WTC11 (cell line): ENCODE results near the gene ITPR3. TPM values are rescaled to one million over a fixed set of nuclear protein-coding genes. Genes with fewer than 3 reads are reported as not detected.

Source experiments
- ATAC-seq: fragments of 200-7000 bp; cut with Tn5 transposase; 2 replicates; pipeline ENCODE4 v1.10.0; 2021; ENCODE audit warnings: mild to moderate bottlenecking, moderate library complexity
- CTCF ChIA-PET: fragments of 300-600 bp; sonication (Branson Sonifier 250); formaldehyde crosslinking; loops from one replicate; lab custom pipeline; 2021; ENCODE audit warnings: antibody characterized with exemption; lab: Charles Lee
- POLR2A ChIA-PET: fragments of 350-600 bp; sonication (Branson Sonifier 250); formaldehyde crosslinking; loops from one replicate; lab custom pipeline; 2021; ENCODE audit warnings: antibody characterized with exemption; lab: Charles Lee
- DNase-seq: peaks from one replicate; pipeline ENCODE4 v3.0.0; 2021; ENCODE audit warnings: low spot score
- H3K27ac Mint-ChIP-seq: 2 replicates; pipeline ENCODE4 v1.8.0; 2021; ENCODE audit warnings: mixed read lengths
- H3K27me3 Mint-ChIP-seq: 2 replicates; pipeline ENCODE4 v1.8.0; 2021; ENCODE audit warnings: low read depth, mild to moderate bottlenecking, moderate library complexity, mixed read lengths
- H3K36me3 Mint-ChIP-seq: 2 replicates; pipeline ENCODE4 v1.8.0; 2021; ENCODE audit warnings: mixed read lengths
- H3K4me1 Mint-ChIP-seq: 2 replicates; pipeline ENCODE4 v1.8.0; 2022; ENCODE audit warnings: mixed read lengths
- H3K4me3 Mint-ChIP-seq: 2 replicates; pipeline ENCODE4 v1.8.0; 2021; ENCODE audit warnings: mild to moderate bottlenecking, moderate library complexity, mixed read lengths
- H3K9me3 Mint-ChIP-seq: 2 replicates; pipeline ENCODE4 v1.8.0; 2021; ENCODE audit warnings: mixed read lengths
- ATF1 ChIP-seq: sonication (generic); formaldehyde crosslinking; IDR thresholded peaks from 2 replicates; pipeline ENCODE4 v1.8.1; 2023; ENCODE audit warnings: mild to moderate bottlenecking, moderate library complexity, missing genetic modification reagents
- CREM ChIP-seq: sonication (generic); formaldehyde crosslinking; IDR thresholded peaks from 2 replicates; pipeline ENCODE4 v1.8.1; 2022; ENCODE audit warnings: mild to moderate bottlenecking, missing genetic modification reagents, moderate library complexity
- ELF4 ChIP-seq: sonication (generic); formaldehyde crosslinking; IDR thresholded peaks from 2 replicates; pipeline ENCODE4 v1.8.1; 2022; ENCODE audit warnings: low read depth, mild to moderate bottlenecking, moderate library complexity, missing genetic modification reagents
- EMX1 ChIP-seq: fragments of 250-450 bp; sonication (Bioruptor Pico); IDR thresholded peaks from 2 replicates; pipeline ENCODE4 v1.8.0; 2021; ENCODE audit warnings: mild to moderate bottlenecking
- FOXP1 ChIP-seq: sonication (generic); formaldehyde crosslinking; IDR thresholded peaks from 2 replicates; pipeline ENCODE4 v1.8.0; 2022; ENCODE audit warnings: missing genetic modification reagents, mild to moderate bottlenecking, moderate library complexity, borderline replicate concordance
- MAX ChIP-seq: sonication (generic); formaldehyde crosslinking; IDR thresholded peaks from 2 replicates; pipeline ENCODE4 v1.8.0; 2022; ENCODE audit warnings: mild to moderate bottlenecking, missing genetic modification reagents
- MXD4 ChIP-seq: fragments of 250-450 bp; sonication (Bioruptor Pico); IDR thresholded peaks from 2 replicates; pipeline ENCODE4 v1.8.0; 2021; ENCODE audit warnings: mild to moderate bottlenecking, moderate library complexity, borderline replicate concordance
- NFE2L1 ChIP-seq: sonication (generic); formaldehyde crosslinking; IDR thresholded peaks from 2 replicates; pipeline ENCODE4 v1.8.1; 2023; ENCODE audit warnings: missing genetic modification reagents
- OVOL2 ChIP-seq: fragments of 250-450 bp; sonication (Bioruptor Pico); IDR thresholded peaks from 2 replicates; pipeline ENCODE4 v1.9.0; 2021; ENCODE audit warnings: mild to moderate bottlenecking, borderline replicate concordance
- PREB ChIP-seq: sonication (generic); formaldehyde crosslinking; IDR thresholded peaks from 2 replicates; pipeline ENCODE4 v1.8.1; 2022; ENCODE audit warnings: mild to moderate bottlenecking, missing genetic modification reagents, moderate library complexity, borderline replicate concordance
- PRRX2 ChIP-seq: fragments of 250-450 bp; sonication (Bioruptor Pico); IDR thresholded peaks from 2 replicates; pipeline ENCODE4 v1.8.0; 2021; ENCODE audit warnings: mild to moderate bottlenecking
- RORB ChIP-seq: fragments of 250-450 bp; sonication (Bioruptor Pico); IDR thresholded peaks from 2 replicates; pipeline ENCODE4 v1.9.0; 2021; ENCODE audit warnings: mild to moderate bottlenecking
- SMAD4 ChIP-seq: sonication (generic); formaldehyde crosslinking; IDR thresholded peaks from 2 replicates; pipeline ENCODE4 v1.8.0; 2022; ENCODE audit warnings: mild to moderate bottlenecking, missing genetic modification reagents
- SOX15 ChIP-seq: fragments of 250-450 bp; sonication (Bioruptor Pico); IDR thresholded peaks from 2 replicates; pipeline ENCODE4 v1.9.0; 2021; ENCODE audit warnings: mild to moderate bottlenecking
- TEAD4 ChIP-seq: sonication (generic); formaldehyde crosslinking; IDR thresholded peaks from 2 replicates; pipeline ENCODE4 v1.8.0; 2022; ENCODE audit warnings: mild to moderate bottlenecking, missing genetic modification reagents
- ZNF219 ChIP-seq: sonication (generic); formaldehyde crosslinking; IDR thresholded peaks from 2 replicates; pipeline ENCODE4 v1.8.0; 2023; ENCODE audit warnings: missing genetic modification reagents, mild to moderate bottlenecking, borderline replicate concordance
- ZNF232 ChIP-seq: sonication (generic); formaldehyde crosslinking; IDR thresholded peaks from 2 replicates; pipeline ENCODE4 v1.8.0; 2022; ENCODE audit warnings: mild to moderate bottlenecking, missing genetic modification reagents
- ZNF281 ChIP-seq: sonication (generic); formaldehyde crosslinking; IDR thresholded peaks from 2 replicates; pipeline ENCODE4 v1.8.0; 2023; ENCODE audit warnings: mild to moderate bottlenecking, missing genetic modification reagents
- ZNF396 ChIP-seq: fragments of 250-450 bp; sonication (Bioruptor Pico); IDR thresholded peaks from 2 replicates; pipeline ENCODE4 v1.8.0; 2021; ENCODE audit warnings: mild to moderate bottlenecking, moderate library complexity, borderline replicate concordance
- ZNF423 ChIP-seq: fragments of 250-450 bp; sonication (Bioruptor Pico); IDR thresholded peaks from 2 replicates; pipeline ENCODE4 v2.1.2; 2022; ENCODE audit warnings: mild to moderate bottlenecking, moderate library complexity
- total RNA-seq: library from RNA; stranded (reverse); gene quantifications from 3 replicates; pipeline ENCODE4 v1.2.3, GENCODE V29; 2021
- TF ChIP-seq, protein P1 (sequence below): sonication (generic); formaldehyde crosslinking; IDR thresholded peaks from 2 replicates; pipeline ENCODE4 v1.8.0; 2022; ENCODE audit warnings: mild to moderate bottlenecking, missing genetic modification reagents

ITPR3 gene
- total RNA-seq, 1 experiment from 2014 or later, result 47.3 TPM

DNA sequence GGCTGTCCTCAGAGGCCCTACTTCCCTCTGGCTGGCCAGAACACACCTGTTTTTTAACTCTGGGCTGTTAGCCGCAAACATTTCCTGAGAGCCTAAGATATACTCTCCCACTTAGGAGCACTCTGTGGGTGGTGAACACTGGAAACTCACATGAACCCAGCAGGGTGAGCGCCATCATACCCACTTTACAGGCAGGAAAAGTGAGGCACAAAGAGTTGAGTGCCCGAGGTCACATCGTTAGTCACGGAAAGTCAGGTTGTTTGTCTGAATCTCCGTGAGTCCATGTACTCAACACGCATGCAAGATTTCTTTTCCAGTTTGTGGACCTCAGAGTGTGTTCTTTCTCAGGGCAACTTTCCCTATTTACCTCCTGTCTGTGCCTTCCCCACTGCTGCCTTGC is 43.0 kb upstream of the ITPR3 start (continued):
- no peak for TF ChIP-seq ZNF281 (CRISPR knock-in tag)
- TF ChIP-seq, all 79 proteins: peak for 0

- TF ChIP-seq ELF4 (no peak), EMX1 (CRISPR knock-in tag) (no peak), PRRX2 (no peak), ZNF396 (CRISPR knock-in tag) (no peak), ZNF423 (no peak), NFE2L1 (CRISPR knock-in tag) (no peak), ATF1 (CRISPR knock-in tag) (no peak), SOX15 (CRISPR knock-in tag) (no peak), TEAD4 (CRISPR knock-in tag) (no peak), OVOL2 (CRISPR knock-in tag) (no peak), ZNF219 (no peak), MAX (no peak), RORB (CRISPR knock-in tag) (no peak), FOXP1 (CRISPR knock-in tag) (no peak), CREM (CRISPR knock-in tag) (no peak), MXD4 (CRISPR knock-in tag) (no peak), PREB (CRISPR knock-in tag) (no peak), ZNF232 (no peak), SMAD4 (CRISPR knock-in tag) (no peak)
- TF ChIP-seq, protein P1, sequence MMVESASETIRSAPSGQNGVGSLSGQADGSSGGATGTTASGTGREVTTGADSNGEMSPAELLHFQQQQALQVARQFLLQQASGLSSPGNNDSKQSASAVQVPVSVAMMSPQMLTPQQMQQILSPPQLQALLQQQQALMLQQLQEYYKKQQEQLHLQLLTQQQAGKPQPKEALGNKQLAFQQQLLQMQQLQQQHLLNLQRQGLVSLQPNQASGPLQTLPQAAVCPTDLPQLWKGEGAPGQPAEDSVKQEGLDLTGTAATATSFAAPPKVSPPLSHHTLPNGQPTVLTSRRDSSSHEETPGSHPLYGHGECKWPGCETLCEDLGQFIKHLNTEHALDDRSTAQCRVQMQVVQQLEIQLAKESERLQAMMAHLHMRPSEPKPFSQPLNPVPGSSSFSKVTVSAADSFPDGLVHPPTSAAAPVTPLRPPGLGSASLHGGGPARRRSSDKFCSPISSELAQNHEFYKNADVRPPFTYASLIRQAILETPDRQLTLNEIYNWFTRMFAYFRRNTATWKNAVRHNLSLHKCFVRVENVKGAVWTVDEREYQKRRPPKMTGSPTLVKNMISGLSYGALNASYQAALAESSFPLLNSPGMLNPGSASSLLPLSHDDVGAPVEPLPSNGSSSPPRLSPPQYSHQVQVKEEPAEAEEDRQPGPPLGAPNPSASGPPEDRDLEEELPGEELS (CRISPR knock-in tag), result no peak
- TF ChIP-seq, all 79 proteins: peak for 0
- Mint-ChIP-seq H3K36me3 (peaks cover 18% of the 10 kb centered on the region), H3K9me3 (no peaks in the 10 kb centered on the region), H3K27me3 (no peaks in the 10 kb centered on the region), H3K27ac (peak overlapping the region; percentile 70), H3K4me3 (peak overlapping the region; percentile 77), H3K4me1 (peaks cover 12% of the 10 kb centered on the region)
- CTCF ChIA-PET, result interaction anchor here (1.0 to 2.8 kb wide), 3 partner anchors 16 to 124 kb away, joined by 3 to 14 read pairs (median 10); partner anchors contain the start of gene ZBTB9
- no peak for ATAC-seq
- POLR2A ChIA-PET, result no interaction called here
- DNase-seq, result no peak
Measured at GRCh38 chr6:33578588-33579011, 42.5 kb upstream of the ITPR3 start.
